ENCODE results near the gene ANKRD7. TPM values are rescaled to one million over a fixed set of nuclear protein-coding genes. Genes with fewer than 3 reads are reported as not detected.

Gene ANKRD7
- total and polyA plus RNA-seq, 2 donors (not counting 3 experiments of a cell fraction or from before 2014, with no cell fraction given), result 0.82 TPM; not detected in 1

GRCh38 chr7:118250860-118251494 lies 26.5 kb downstream of the ANKRD7 start:
- H3K4me3 ChIP-seq (replicated peaks in 1 of 3; ENCODE audit: insufficient read depth in 1 of 3, low read depth in 1 of 3, low read length in 3 of 3), result no peak overlapping the region
- TF ChIP-seq CTCF (IDR thresholded peaks at IDR 0.05; ENCODE audit: extremely low read depth in 1 of 2, insufficient read depth in 1 of 2, low read depth in 1 of 2, low read length in 2 of 2), result peak in 1 of 2 donors; percentile 4
- no peak for TF ChIP-seq MYC (IDR thresholded peaks at IDR 0.05; ENCODE audit: low read depth, low read length)
- no peaks in the 10 kb centered on the region for H3K4me1 ChIP-seq (ENCODE audit: control insufficient read depth, extremely low read depth, insufficient read depth, low read length)
- intact Hi-C loops (cut with micrococcal nuclease), result no loop called here
- no peak overlapping the region for H3K4me2 ChIP-seq (ENCODE audit: insufficient read depth, low read length)
- H3K9me1 ChIP-seq (replicated peaks; ENCODE audit: control insufficient read depth, extremely low read depth, insufficient read depth, low read length), result no peaks in the 10 kb centered on the region
- H3K27me3 ChIP-seq (ENCODE audit: control insufficient read depth in 2 of 2, insufficient read depth in 2 of 2, low read length in 2 of 2), result no peaks in the 10 kb centered on the region
- DNase-seq (ENCODE audit: low read depth, low spot score), result no peak
- H3K79me2 ChIP-seq (ENCODE audit: control insufficient read depth, insufficient read depth, low read length), result no peaks in the 10 kb centered on the region
- no peaks in the 10 kb centered on the region for H3K9me3 ChIP-seq (replicated peaks; ENCODE audit: control insufficient read depth, insufficient read depth, low read length)
- BruUV-seq (replicated peaks), result no TSS peak
- no peak overlapping the region for H2AFZ ChIP-seq (ENCODE audit: low read depth, low read length)
- dilution Hi-C loops (cut with MboI; ENCODE audit: extremely low pct_ligation_motif_present, low sequenced_read_pairs), result no loop called here
- H3K27ac ChIP-seq (ENCODE audit: insufficient read depth, low read depth, low read length), result no peak overlapping the region
- ChIA-PET POLR2A (no interaction called here), CTCF (no interaction called here)
- no peaks in the 10 kb centered on the region for H4K20me1 ChIP-seq (replicated peaks; ENCODE audit: control insufficient read depth, extremely low read depth, insufficient read depth, low read length)
- no peak overlapping the region for H3K9ac ChIP-seq (replicated peaks; ENCODE audit: extremely low read depth, insufficient read depth, low read length)
- no peak for FAIRE-seq
- H3K36me3 ChIP-seq (ENCODE audit: control insufficient read depth in 2 of 2, extremely low read depth in 1 of 2, insufficient read depth in 2 of 2, low read length in 2 of 2), result no peaks in the 10 kb centered on the region

GRCh38 chr7:118252087-118252486 lies 27.6 kb downstream of the ANKRD7 start:
- H4K20me1 ChIP-seq (replicated peaks; ENCODE audit: control insufficient read depth, extremely low read depth, insufficient read depth, low read length), result no peaks in the 10 kb centered on the region
- no peaks in the 10 kb centered on the region for H3K36me3 ChIP-seq (ENCODE audit: control insufficient read depth in 2 of 2, extremely low read depth in 1 of 2, insufficient read depth in 2 of 2, low read length in 2 of 2)
- no peak for TF ChIP-seq GATA2 (IDR thresholded peaks at IDR 0.05; ENCODE audit: insufficient read depth, insufficient read length, low read depth, low read length)
- no peak for TF ChIP-seq MAX (IDR thresholded peaks at IDR 0.05; ENCODE audit: insufficient read depth, insufficient read length)
- TF ChIP-seq CTCF (IDR thresholded peaks at IDR 0.05; ENCODE audit: extremely low read depth in 1 of 2, insufficient read depth in 1 of 2, low read depth in 1 of 2, low read length in 2 of 2), result no peak
- TF ChIP-seq POLR2AphosphoS5 (IDR thresholded peaks at IDR 0.05; ENCODE audit: insufficient read depth, low read depth, low read length), result no peak
- H3K9me1 ChIP-seq (replicated peaks; ENCODE audit: control insufficient read depth, extremely low read depth, insufficient read depth, low read length), result no peaks in the 10 kb centered on the region
- no peak overlapping the region for H3K4me3 ChIP-seq (replicated peaks in 1 of 3; ENCODE audit: insufficient read depth in 1 of 3, low read depth in 1 of 3, low read length in 3 of 3)
- FAIRE-seq (no peak), DNase-seq (ENCODE audit: low read depth, low spot score) (no peak)
- no peak overlapping the region for H3K27ac ChIP-seq (ENCODE audit: insufficient read depth, low read depth, low read length)
- H3K9ac ChIP-seq (replicated peaks; ENCODE audit: extremely low read depth, insufficient read depth, low read length), result no peak overlapping the region
- dilution Hi-C loops (cut with MboI; ENCODE audit: extremely low pct_ligation_motif_present, low sequenced_read_pairs) (no loop called here), intact Hi-C loops (cut with micrococcal nuclease) (no loop called here)
- ChIA-PET POLR2A (no interaction called here), CTCF (no interaction called here)
- no peak overlapping the region for H2AFZ ChIP-seq (ENCODE audit: low read depth, low read length)
- H3K27me3 ChIP-seq (ENCODE audit: control insufficient read depth in 2 of 2, insufficient read depth in 2 of 2, low read length in 2 of 2), result no peaks in the 10 kb centered on the region
- no peaks in the 10 kb centered on the region for H3K9me3 ChIP-seq (replicated peaks; ENCODE audit: control insufficient read depth, insufficient read depth, low read length)
- no TSS peak for BruUV-seq (replicated peaks)
- no peaks in the 10 kb centered on the region for H3K79me2 ChIP-seq (ENCODE audit: control insufficient read depth, insufficient read depth, low read length)
- no peaks in the 10 kb centered on the region for H3K4me1 ChIP-seq (ENCODE audit: control insufficient read depth, extremely low read depth, insufficient read depth, low read length)
- H3K4me2 ChIP-seq (ENCODE audit: insufficient read depth, low read length), result no peak overlapping the region

All from endothelial cell of umbilical vein (primary cell).